HG02973 (cell line): ENCODE results near the gene MACROD2.
"Not testable (repeated sequence)": the region's sequence is repeated elsewhere in the genome, so short reads cannot be mapped to it uniquely, and the experiment has no call there.

ENCODE experiments used
- ATAC-seq: cut with Tn5 transposase; IDR thresholded peaks from one replicate; pipeline ENCODE4 v1.9.1; 2021; ENCODE audit warnings: moderate library complexity; ENCODE audit not compliant: unreplicated experiment

Gene MACROD2

DNA sequence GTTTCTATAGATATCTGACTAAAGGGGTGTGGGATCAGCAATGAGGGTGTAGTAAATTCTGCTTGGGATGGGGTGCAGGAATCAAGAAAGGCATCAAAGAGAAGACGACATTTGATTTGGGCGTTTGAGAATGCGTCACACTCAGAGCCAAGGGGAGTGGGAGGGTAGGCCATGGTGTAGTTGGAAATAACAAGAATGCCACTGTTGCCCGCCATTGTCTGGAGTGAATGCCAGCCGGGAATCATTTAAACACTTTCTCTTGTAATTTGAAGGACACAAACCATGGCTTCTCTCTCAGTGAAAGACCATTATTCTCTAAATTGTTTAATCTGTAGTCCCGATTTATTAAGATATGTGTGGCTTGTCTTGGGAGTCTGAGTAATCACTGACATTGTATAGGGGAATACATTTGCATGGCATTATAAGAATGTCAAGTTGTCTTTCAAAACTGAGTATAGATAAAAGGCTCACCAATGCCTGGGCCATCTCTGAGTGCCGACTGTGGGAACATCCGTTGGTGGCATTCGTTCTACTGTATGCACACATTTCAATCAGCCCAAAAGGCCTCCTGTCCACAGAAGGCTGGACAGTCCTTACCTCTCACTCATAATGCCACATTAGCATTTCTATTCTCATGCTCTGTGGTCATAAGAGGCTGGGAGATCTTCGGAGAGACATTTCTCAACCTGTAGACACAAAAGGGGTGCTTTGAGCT is 1800.1 kb downstream of the MACROD2 start:
- ATAC-seq = no peak

DNA sequence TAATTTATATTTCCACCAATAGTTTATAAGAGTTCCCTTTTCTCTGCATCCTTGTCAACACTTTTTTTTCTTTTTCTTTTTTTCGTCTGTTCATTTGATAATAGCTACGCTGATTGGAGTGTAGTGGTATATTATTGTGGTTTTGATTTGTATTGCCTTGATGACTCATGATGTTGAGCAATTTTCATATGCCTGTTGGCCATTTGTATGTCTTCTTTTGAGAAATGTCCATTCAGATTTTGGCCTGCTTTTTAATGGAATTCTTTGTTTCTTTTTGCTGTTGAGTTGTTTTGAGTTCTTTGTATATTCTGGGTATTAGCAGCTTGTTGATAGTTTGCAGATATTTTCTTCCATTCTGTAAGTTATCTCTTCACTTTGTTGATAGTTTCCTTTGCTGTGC is 1804.6 kb downstream of the MACROD2 start:
- no peak for ATAC-seq

DNA sequence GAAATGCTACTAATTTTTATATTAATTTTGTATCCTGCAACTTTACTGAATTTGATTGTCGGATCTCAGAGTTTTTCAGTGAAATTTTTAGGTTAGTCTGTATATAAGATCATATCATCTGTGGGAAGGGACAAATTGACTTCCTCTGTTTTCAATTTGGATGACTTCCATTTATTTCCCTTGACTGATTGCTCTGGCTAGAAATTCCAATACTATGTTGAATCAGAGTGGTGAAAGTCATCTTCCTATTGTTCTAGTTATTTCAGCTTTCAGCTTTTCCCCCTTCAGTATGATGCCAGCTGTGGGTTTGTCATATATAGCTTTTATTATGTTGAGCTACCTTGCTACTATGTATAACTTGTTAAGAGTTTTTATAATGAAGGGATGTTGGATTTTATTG is 1806.7 kb downstream of the MACROD2 start:
- ATAC-seq = no peak

GRCh38 chr20:15805154-15805553 is 1809.8 kb downstream of the MACROD2 start:
- no peak for ATAC-seq

DNA sequence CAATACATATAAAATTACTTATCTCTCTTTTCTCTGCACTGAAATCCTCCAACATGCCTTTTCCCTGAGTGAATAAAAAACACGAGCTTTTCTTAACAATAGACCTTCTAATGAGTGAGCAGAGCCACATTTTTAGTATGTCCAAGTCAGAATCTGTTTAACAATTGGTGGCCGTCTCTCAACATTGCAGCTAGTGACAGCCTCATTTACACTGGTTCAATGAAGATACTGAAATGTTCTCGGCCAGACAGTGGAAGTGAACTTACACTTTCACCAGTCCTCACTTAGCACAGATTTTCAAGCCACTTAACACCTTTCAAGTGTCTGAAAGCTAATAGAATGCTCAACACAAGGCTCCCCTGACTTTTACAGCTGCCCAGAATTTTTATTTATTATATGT is 1810.8 kb downstream of the MACROD2 start:
- ATAC-seq = no peak

DNA sequence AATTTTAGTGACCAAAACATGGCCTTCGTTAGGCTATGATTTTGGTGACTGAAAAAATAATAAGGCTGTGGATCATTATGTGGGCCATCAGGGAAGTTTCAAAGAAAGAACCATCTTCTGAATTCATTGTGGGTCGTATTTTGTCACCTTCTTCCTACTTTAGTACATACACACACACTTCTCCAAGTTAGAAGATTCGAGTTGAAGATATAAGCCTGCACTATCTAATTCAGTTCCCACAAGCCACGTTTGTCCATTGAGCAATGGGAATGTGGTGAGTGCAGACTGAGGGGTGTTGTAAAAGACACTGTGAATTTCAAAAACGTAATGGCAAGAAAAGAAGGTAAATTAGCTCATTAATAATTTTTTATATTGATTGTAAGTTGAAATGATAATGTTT is 1812.0 kb downstream of the MACROD2 start:
- no peak for ATAC-seq

DNA sequence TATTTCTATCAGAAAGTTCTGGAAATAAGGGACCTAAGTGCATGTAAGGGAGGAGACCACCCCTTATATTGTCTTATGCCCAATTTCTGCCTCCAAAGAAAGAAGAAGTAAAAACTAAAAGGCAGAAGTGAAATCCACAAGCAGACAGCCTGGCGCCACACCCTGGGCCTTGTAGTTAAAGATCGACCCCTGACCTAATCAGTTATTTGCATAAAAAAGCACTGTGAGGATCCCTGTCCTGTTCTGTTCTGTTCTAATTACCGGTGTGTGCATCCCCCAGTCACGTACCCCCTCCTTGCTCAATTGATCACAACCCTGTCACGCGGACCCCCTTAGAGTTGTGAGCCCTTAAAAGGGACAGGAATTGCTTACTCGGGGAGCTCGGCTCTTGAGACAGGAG is 1812.5 kb downstream of the MACROD2 start:
- not testable (repeated sequence) for ATAC-seq

DNA sequence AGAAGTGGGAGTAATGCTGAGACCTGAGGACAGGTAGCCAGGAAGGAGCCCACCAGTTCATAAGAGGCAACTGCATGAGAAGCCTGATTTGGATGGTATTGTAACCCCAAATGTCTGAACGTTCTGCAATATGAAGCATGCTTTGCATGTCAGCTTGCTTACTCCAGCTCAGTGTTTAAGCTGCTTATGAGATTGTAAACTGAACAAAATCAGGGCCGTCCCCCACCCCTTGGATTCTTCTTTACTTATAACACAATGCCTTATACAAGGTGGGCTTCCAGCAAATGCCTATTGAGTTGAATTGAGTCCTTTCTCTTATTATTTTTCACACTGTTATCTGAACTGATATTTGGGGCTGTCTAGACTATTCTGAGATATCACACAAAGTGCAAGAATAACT is 1816.6 kb downstream of the MACROD2 start:
- ATAC-seq = no peak

DNA sequence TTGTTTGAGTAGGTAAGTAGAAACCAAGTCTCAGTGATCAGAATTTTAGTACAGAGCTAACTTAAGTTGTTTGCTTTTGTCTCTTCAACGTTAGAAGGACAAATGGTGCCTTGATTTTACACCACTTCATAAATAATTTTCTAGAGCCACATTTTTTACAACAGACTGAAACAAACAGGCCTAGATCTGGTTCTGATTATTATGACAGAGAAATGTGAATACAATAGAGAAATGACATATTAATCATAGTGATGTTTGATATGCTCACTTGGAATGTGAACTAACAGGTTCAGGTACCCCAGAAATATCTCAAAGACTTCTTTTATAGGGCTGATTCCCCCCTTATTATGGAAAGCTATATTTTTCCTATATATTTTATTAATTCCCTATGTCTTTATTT is 1817.4 kb downstream of the MACROD2 start:
- ATAC-seq = no peak

GRCh38 chr20:15814360-15814759 is 1819.0 kb downstream of the MACROD2 start:
- no peak for ATAC-seq

DNA sequence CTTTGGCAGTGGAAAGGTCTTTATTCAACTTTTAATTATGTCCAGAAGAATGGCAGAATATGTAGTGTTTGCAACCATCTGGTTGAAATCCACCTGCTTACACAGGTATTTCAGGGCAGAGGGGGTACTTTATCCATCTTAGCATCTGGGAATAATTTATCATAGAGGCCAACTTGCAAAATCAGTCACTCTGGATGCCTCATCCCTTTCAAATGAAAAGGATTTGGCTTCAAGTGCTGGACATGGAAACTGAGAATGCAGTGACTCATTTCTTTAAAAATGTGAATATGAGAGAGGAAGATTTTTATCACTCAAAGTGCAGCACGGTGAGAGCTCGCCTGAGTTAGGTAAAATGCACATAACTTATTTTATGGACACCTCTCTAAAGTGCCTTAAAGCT is 1819.6 kb downstream of the MACROD2 start:
- no peak for ATAC-seq

GRCh38 chr20:15817351-15817750 is 1822.0 kb downstream of the MACROD2 start:
- ATAC-seq = no peak

DNA sequence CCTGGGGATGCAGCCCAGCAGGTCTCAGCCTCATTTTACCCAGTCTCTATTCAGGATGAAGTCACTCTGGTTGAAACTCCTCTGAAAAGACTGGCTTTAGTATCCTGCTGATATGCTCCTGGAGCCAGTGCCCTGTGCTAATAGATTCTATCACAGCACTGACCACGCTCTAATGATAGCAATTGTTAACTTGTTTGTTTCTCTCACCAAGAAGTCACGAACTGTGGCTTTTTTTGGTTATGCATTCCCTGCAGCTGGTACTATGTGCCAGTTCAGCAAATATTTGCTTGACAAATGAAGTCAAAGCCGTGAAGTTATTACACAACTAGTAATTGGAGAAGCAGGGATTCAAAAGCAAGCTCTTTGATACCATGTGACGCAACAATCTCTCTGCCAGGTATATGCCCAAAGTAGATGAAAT is 1823.3 kb downstream of the MACROD2 start:
- no peak for ATAC-seq

DNA sequence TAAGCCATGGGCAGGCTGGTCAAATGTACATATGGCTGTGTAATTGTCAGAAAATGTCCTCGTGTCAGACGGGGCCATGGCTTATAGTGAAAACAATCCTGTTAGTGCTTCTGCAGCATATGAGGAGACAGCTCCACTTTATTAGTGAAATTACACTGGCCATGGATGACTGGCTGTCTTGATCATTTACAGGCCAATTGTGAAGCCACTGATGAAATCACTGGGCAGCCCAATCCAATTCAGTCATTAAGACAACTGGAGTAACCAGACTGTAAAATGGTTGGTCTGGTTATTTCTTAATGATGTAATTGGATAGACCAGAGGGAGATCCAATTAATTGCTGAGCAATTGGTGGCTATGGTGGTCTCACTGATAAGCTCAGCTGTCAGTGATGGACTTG is 1828.4 kb downstream of the MACROD2 start:
- ATAC-seq = no peak

GRCh38 chr20:15827628-15828027 is 1832.3 kb downstream of the MACROD2 start:
- no peak for ATAC-seq

DNA sequence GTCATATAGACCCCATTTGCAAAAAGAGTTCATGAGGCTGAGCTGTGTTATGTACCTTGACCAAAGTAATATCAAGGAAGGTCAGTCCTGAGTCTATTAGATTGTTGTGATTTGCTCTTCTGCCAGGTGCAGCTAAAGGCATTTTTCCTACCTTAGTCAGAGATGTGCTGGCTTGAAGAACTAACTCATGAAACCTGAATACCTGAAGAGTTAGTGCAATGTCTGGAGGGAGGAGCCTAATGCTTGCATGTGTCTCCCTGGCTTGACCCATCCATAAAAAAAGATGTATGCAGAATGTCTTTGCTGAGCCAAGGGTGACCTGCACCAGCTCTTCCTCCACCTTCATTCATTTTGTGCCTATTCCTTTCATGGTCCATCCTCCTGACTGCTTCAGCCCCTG is 1835.9 kb downstream of the MACROD2 start:
- no peak for ATAC-seq

GRCh38 chr20:15832512-15832911 is 1837.2 kb downstream of the MACROD2 start:
- no peak for ATAC-seq

DNA sequence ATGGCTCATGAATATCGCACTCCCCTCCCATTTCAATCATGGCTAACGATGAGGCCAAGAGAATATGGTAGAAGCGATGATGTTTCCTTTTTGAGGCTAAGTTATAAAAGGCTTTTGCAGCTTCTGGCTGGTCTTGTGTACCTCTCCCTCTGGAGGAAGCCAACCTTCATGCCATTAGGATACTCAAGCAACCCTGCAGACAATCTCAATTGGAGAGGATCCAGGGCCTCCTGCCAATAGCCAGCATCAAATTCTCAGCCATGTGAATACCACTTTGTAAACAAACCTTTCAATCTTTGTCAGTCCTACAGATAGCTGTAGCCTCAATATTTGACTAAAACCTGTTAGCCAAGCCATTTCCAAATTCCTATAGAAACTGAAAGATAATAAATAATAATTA is 1839.5 kb downstream of the MACROD2 start:
- ATAC-seq = no peak

GRCh38 chr20:15835811-15836210 is 1840.5 kb downstream of the MACROD2 start:
- no peak for ATAC-seq

DNA sequence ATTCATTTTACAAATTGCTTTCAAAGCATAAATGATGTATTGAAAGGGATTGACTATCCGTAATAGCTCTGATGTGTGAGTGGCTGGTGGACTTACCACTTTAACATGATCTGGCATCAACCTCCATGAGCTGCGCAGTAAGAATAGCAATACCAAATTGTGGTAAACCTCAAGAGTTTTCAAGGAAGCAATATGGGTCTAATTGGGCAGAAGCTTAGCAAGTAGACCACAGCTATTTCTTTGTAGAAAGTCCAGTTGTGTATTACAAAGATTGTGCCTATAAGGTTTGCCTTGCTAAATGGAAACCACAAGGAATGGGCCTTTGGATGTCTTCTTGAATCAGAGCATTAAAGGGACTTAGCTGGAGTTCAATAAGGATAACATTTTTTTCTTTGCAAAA is 1841.3 kb downstream of the MACROD2 start:
- ATAC-seq = no peak

- no peak for ATAC-seq
Observed at GRCh38 chr20:15837563-15837962, 1842.2 kb downstream of the MACROD2 start.

- ATAC-seq = no peak
Observed at GRCh38 chr20:15838466-15838865, 1843.2 kb downstream of the MACROD2 start.

- ATAC-seq = no peak
Observed at GRCh38 chr20:15840636-15841301, 1845.5 kb downstream of the MACROD2 start.
